GM21360 (cell line): Measurements from ENCODE around the gene PRR12.
A peak's percentile ranks its signal among the peaks of the same experiment; 100 is the strongest.

Experiments
- ATAC-seq: cut with Tn5 transposase; IDR thresholded peaks from one replicate; pipeline ENCODE4 v1.9.1; 2021; ENCODE audit warnings: mild to moderate bottlenecking, moderate library complexity; ENCODE audit not compliant: unreplicated experiment

Gene PRR12

DNA sequence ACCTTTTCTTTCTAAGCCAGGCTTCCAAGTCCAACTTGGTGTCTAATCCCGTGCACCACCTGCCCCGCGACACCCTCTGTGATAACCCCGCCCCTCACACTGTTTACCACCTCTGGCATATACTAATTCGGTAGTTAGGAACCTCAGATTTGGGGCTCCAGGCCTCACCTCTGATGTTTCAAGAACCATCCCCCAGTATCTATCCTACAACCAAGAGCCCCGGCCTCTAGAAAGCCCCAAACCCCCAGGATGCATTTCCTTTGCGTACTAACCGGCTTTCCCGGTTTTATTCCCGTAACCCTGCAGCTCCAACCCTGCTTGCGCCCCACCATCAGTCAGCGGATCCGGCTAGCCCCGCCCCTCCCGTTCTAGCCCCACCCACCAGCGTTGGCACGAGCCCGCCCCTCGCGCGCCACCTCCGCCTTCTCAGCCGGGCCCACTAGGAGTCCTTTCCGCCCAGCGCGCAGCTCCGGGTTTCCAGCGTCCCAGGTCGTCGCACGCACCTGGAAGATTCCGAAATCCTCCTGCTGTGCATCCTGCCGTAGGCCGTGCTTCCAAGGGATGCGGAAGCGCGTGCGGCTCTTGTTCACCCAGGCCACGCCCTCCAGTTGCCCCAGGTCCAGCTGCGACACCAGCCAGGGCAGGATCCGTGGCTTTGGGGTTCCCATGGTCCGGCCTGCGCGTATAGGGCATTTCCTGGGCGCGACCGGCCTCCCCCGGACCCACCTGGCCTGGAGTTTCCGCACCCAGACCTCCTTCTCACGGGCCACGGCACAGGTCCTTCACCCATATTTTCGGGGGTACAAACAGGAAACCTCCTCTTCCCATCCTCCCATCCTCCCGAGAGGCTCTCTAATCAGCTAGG is 73.4 kb downstream of the PRR12 start:
- no peak for ATAC-seq

DNA sequence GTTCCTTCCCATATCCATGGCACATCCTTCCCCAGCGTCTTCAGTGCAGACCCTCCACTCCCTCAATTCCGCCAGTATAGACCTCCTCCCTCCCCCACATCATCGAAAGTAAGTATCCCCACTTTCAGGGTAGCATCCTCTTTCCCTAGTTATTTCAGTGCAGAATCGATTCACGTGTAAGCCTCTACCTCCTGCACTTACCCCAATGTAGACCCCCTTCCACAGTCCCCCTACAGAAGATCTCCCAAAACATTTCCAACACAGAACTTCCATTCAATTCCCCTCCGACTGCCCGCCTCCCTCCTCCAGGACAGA is 74.0 kb downstream of the PRR12 start:
- no peak for ATAC-seq

DNA sequence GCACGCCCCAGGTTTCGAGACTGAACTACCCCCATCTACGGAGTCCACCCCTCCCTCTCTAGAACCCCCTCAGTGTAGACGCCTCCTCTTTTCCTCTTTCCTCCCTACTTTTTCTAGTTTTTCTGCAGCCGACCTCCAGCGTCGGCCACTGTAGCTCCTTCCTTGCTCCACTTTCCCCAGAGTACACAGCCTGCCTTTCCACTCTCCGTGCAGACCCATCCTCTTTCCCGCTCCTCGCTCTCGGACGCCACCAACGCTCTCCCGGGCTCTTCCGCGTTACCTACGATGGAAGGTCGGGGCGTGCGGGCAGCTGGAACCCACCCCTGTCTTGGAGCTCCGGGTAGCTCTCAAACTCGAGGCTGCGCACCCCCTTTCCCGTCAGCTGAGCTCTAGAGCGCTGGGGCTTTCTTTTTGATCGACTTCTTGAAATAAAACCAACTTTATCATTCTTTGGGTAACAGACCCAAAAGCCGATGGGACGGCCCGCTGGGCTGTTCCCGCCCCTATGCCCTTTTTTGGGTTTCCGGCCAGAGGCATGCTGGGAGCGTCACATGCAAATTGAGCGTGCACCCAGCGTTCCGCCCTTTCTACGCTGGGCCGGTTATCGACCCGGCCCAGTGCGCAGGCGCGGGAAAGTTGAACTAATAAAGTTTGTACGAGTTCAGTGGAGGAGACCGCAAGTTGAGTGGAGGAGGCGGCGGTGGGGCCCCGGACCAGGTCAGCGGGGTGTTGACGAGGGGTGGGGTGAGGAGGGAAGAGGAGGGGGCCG is 74.6 kb downstream of the PRR12 start, which contains the start of the genes BCL2L12 and IRF3:
Gene BCL2L12 (plus strand): TSS at position 583 of the 769 bp plus-strand sequence. CDS start 760 bp downstream, outside the sequence.
Gene IRF3 (minus strand): TSS at position 507 of the 769 bp plus-strand sequence. CDS start 1,019 bp downstream, outside the sequence.
- peak; percentile 76 for ATAC-seq

DNA sequence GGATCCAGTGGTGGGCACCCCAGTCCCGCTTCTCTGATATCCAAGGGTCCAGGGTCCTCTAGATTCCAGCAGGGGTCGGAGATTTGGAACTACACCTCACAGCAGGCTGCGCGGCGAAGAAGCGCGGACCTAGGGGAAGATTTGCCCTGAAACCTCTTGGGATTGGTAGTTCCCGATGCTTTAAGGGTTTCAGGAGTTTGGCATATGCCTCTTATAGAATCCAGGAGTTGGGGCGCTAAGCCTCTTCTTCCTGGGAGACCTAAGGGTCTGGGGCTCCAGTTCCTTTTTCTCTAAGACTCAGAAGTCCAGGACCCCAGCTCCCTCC is 75.1 kb downstream of the PRR12 start:
- ATAC-seq, result no peak

DNA sequence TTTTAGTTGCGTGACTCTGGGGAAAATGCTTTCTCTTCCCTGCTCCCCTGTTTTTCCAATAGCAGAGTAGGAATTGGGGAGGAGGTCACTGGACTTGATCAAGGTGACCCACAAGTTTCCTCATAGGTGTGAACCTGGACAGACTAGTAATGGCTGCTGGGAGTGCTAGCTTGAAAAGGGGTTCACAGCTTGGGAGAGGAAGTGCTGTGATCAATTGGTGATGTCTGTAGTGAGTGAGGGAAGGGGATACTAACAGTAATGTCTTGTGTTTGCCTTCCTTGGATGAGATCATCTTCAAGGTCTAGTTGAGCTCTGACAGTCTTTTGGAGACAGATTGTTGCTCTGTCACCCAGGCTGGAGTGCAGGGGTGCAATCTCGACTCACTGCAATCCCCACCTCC is 76.5 kb downstream of the PRR12 start:
- ATAC-seq, result no peak

DNA sequence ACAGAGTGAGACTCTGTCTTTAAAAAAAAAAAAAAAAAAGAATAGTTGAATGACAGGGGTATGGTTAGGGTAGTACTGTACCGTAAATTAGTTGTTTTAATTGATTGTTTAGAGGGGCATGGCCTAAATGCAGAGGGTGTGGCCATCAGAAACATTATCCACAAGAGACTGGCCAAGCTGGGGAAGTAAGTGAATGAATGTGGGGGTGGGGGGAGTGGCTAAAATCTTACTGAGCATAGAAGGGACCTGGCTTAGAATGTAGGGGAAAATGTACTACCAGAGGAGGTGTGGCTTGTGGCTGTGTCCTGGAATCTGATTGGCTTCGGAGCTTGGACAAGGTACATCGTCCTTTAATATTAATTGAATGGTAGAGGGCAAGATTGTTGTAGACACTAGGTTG is 78.5 kb downstream of the PRR12 start:
- no peak for ATAC-seq

DNA sequence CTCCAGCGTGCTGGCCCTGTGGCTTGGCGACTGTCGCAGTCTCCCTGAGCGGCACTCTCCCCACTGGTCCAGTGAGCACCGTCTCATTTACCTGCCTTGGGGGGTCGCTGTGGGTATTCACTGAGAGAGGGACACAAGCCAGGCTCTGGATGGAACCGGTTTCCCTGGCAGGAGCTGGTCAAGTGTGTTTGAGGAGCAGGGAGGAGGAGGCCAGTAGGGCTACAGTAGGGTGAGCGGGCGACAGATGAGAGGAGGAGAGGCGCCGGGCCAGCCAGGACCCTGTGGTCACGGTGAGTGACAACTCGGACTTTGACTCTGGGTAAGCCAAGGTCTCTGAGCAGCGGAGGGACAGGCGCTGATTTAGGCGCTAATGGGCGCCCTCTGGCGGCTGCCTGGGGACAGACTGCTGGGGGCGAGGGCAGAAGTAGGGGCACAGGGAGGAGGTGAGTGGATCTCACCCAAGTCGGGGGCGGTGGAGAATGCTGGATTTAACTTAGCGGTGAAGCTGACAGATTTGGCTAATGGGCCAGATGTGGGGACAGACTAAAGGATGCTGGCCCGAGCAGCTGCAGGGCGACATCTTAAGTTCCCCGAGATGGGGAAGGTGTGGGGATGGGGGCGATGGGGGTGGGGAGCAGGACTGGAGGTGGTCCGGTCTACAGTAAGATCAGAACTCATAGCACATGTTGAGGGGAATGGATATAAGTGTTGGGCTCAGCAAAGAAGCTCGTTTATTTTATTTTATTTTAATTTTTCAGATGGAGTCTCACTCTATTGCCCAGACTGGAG is 81.3 kb downstream of the PRR12 start:
- no peak for ATAC-seq
